DMS153 treated with DMSO at 0.1 percent for 48 hours (cell line): ENCODE measurements around the gene WDR49.

Experiments
- DNase-seq: peaks from one replicate; lab custom pipeline; 2025; ENCODE audit not compliant: unreplicated experiment; lab: John Stamatoyannopoulos, UW

Gene WDR49

GRCh38 chr3:167653760-167654159 is at the start of gene WDR49:
Gene WDR49 (minus strand): TSS chr3:167653942. CDS start chr3:167653425, 517 bp downstream.
- DNase-seq = peak; percentile 75

- DNase-seq = no peak
Measured at GRCh38 chr3:167700926-167701325, 47.2 kb upstream of the WDR49 start.

GRCh38 chr3:167700046-167700445 is 46.3 kb upstream of the WDR49 start:
- DNase-seq = no peak

- DNase-seq = no peak
Measured at GRCh38 chr3:167694121-167694520, 40.4 kb upstream of the WDR49 start.

- no peak for DNase-seq
Measured at GRCh38 chr3:167691366-167691765, 37.6 kb upstream of the WDR49 start.

GRCh38 chr3:167684388-167684993 is 30.7 kb upstream of the WDR49 start:
- DNase-seq = peak; percentile 38

GRCh38 chr3:167679526-167679925 is 25.8 kb upstream of the WDR49 start:
- DNase-seq = no peak

- DNase-seq = no peak
Measured at GRCh38 chr3:167675848-167676247, 22.1 kb upstream of the WDR49 start.

GRCh38 chr3:167673221-167673620 is 19.5 kb upstream of the WDR49 start:
- no peak for DNase-seq

GRCh38 chr3:167671878-167672427 is 18.2 kb upstream of the WDR49 start:
- no peak for DNase-seq

GRCh38 chr3:167669699-167670098 is 16.0 kb upstream of the WDR49 start:
- no peak for DNase-seq

- no peak for DNase-seq
Measured at GRCh38 chr3:167668651-167669050, 14.9 kb upstream of the WDR49 start.

GRCh38 chr3:167666563-167666962 is 12.8 kb upstream of the WDR49 start:
- no peak for DNase-seq

- no peak for DNase-seq
Measured at GRCh38 chr3:167662919-167663400, 9.2 kb upstream of the WDR49 start.

- DNase-seq = no peak
Measured at GRCh38 chr3:167657684-167658225, 4.0 kb upstream of the WDR49 start.

- no peak for DNase-seq
Measured at GRCh38 chr3:167656821-167657220, 3.1 kb upstream of the WDR49 start.

- DNase-seq = peak; percentile 56
Measured at GRCh38 chr3:167653155-167653554, 587 bp downstream of the WDR49 start.

GRCh38 chr3:167651826-167652225 is 1.9 kb downstream of the WDR49 start:
- DNase-seq = no peak

- DNase-seq = no peak
Measured at GRCh38 chr3:167650459-167650858, 3.3 kb downstream of the WDR49 start.

- DNase-seq = no peak
Measured at GRCh38 chr3:167649746-167650145, 4.0 kb downstream of the WDR49 start.

GRCh38 chr3:167644611-167645010 is 9.1 kb downstream of the WDR49 start:
- DNase-seq = no peak

- DNase-seq = no peak
Measured at GRCh38 chr3:167631471-167631870, 22.3 kb downstream of the WDR49 start.

GRCh38 chr3:167626490-167626889 is 27.3 kb downstream of the WDR49 start:
- DNase-seq = no peak
